HEK293 (cell line): ENCODE data around the gene ABTB2.

Experiments
- BCL11B ChIP-seq: fragments of 450-650 bp; formaldehyde crosslinking; IDR thresholded peaks from 2 replicates; pipeline ENCODE4 v1.5.1; 2016; ENCODE audit warnings: low read depth, missing biosample characterization, missing genetic modification characterization
- HOXD13 ChIP-seq: sonication (generic); formaldehyde crosslinking; IDR thresholded peaks from 2 replicates; pipeline ENCODE4 v1.8.0; 2022; ENCODE audit warnings: missing genetic modification reagents, borderline replicate concordance
- KLF10 ChIP-seq: fragments of 450-650 bp; IDR thresholded peaks from 2 replicates; pipeline ENCODE4 v1.5.1; 2018; ENCODE audit warnings: missing biosample characterization, mild to moderate bottlenecking, missing genetic modification characterization
- KLF16 ChIP-seq: fragments of 450-650 bp; formaldehyde crosslinking; IDR thresholded peaks from 2 replicates; pipeline ENCODE4 v1.5.1; 2017; ENCODE audit warnings: missing biosample characterization, missing genetic modification characterization
- KLF8 ChIP-seq: fragments of 450-650 bp; formaldehyde crosslinking; IDR thresholded peaks from 2 replicates; pipeline ENCODE4 v1.5.1; 2016; ENCODE audit warnings: missing biosample characterization, missing genetic modification characterization
- OSR2 ChIP-seq: fragments of 450-650 bp; formaldehyde crosslinking; IDR thresholded peaks from 2 replicates; pipeline ENCODE4 v1.5.1; 2016; ENCODE audit warnings: missing biosample characterization, missing genetic modification characterization
- PRDM4 ChIP-seq: fragments of 450-650 bp; formaldehyde crosslinking; IDR thresholded peaks from 2 replicates; pipeline ENCODE4 v1.5.1; 2017; ENCODE audit warnings: missing biosample characterization, missing genetic modification characterization
- SCRT2 ChIP-seq: fragments of 450-650 bp; formaldehyde crosslinking; IDR thresholded peaks from 2 replicates; pipeline ENCODE4 v1.5.1; 2016; ENCODE audit warnings: missing biosample characterization, missing genetic modification characterization
- SETDB1 ChIP-seq: IDR thresholded peaks from one replicate; pipeline ENCODE4 v1.6.1; 2017; ENCODE audit warnings: mild to moderate bottlenecking, low read length, moderate library complexity, mixed read lengths; ENCODE audit not compliant: insufficient read length
- SP2 ChIP-seq: fragments of 450-650 bp; formaldehyde crosslinking; IDR thresholded peaks from 2 replicates; pipeline ENCODE4 v1.5.1; 2016; ENCODE audit warnings: missing biosample characterization, missing genetic modification characterization
- YY1 ChIP-seq: fragments of 450-650 bp; formaldehyde crosslinking; IDR thresholded peaks from 2 replicates; pipeline ENCODE4 v1.5.1; 2018; ENCODE audit warnings: missing biosample characterization, missing genetic modification characterization
- ZBTB11 ChIP-seq: fragments of 450-650 bp; formaldehyde crosslinking; conservative IDR thresholded peaks from 2 replicates; pipeline ENCODE4 v1.5.1; 2016; ENCODE audit warnings: low read depth, missing biosample characterization, missing genetic modification characterization
- ZBTB21 ChIP-seq: fragments of 450-650 bp; formaldehyde crosslinking; IDR thresholded peaks from 2 replicates; pipeline ENCODE4 v1.5.1; 2017; ENCODE audit warnings: missing biosample characterization, missing genetic modification characterization
- ZFHX2 ChIP-seq: fragments of 450-650 bp; formaldehyde crosslinking; conservative IDR thresholded peaks from 2 replicates; pipeline ENCODE4 v1.5.1; 2016; ENCODE audit warnings: missing biosample characterization, missing genetic modification characterization
- ZFP3 ChIP-seq: fragments of 450-650 bp; formaldehyde crosslinking; IDR thresholded peaks from 2 replicates; pipeline ENCODE4 v1.5.1; 2016; ENCODE audit warnings: low read depth, missing biosample characterization, missing genetic modification characterization
- ZFP37 ChIP-seq: fragments of 450-650 bp; formaldehyde crosslinking; IDR thresholded peaks from 2 replicates; pipeline ENCODE4 v1.5.1; 2016; ENCODE audit warnings: missing biosample characterization, missing genetic modification characterization
- ZNF10 ChIP-seq: fragments of 450-650 bp; formaldehyde crosslinking; IDR thresholded peaks from 2 replicates; pipeline ENCODE4 v1.5.1; 2017; ENCODE audit warnings: missing biosample characterization, missing genetic modification characterization
- ZNF114 ChIP-seq: fragments of 450-650 bp; formaldehyde crosslinking; IDR thresholded peaks from 2 replicates; pipeline ENCODE4 v1.5.0; 2017; ENCODE audit warnings: missing biosample characterization, missing genetic modification characterization
- ZNF169 ChIP-seq: fragments of 450-650 bp; formaldehyde crosslinking; IDR thresholded peaks from 2 replicates; pipeline ENCODE4 v1.5.1; 2016; ENCODE audit warnings: missing biosample characterization, missing genetic modification characterization
- ZNF324 ChIP-seq: fragments of 450-650 bp; formaldehyde crosslinking; IDR thresholded peaks from 2 replicates; pipeline ENCODE4 v1.5.1; 2016; ENCODE audit warnings: missing biosample characterization, missing genetic modification characterization
- ZNF335 ChIP-seq: fragments of 450-650 bp; formaldehyde crosslinking; conservative IDR thresholded peaks from 2 replicates; pipeline ENCODE4 v1.5.1; 2016; ENCODE audit warnings: missing biosample characterization, missing genetic modification characterization
- ZNF341 ChIP-seq: fragments of 450-650 bp; formaldehyde crosslinking; IDR thresholded peaks from 2 replicates; pipeline ENCODE4; 2016; ENCODE audit warnings: low read depth, missing biosample characterization, missing genetic modification characterization
- ZNF366 ChIP-seq: fragments of 450-650 bp; formaldehyde crosslinking; conservative IDR thresholded peaks from 2 replicates; pipeline ENCODE4 v1.5.1; 2016; ENCODE audit warnings: missing biosample characterization, missing genetic modification characterization
- ZNF404 ChIP-seq: fragments of 450-650 bp; formaldehyde crosslinking; IDR thresholded peaks from 2 replicates; pipeline ENCODE4 v1.5.1; 2017; ENCODE audit warnings: missing biosample characterization, missing genetic modification characterization
- ZNF426 ChIP-seq: fragments of 450-650 bp; formaldehyde crosslinking; IDR thresholded peaks from 2 replicates; pipeline ENCODE4 v1.5.1; 2017; ENCODE audit warnings: missing biosample characterization, missing genetic modification characterization, mild to moderate bottlenecking, inconsistent platforms, moderate library complexity
- ZNF514 ChIP-seq: fragments of 450-650 bp; formaldehyde crosslinking; IDR thresholded peaks from 2 replicates; pipeline ENCODE4 v1.5.1; 2016; ENCODE audit warnings: missing biosample characterization, missing genetic modification characterization
- ZNF521 ChIP-seq: fragments of 450-650 bp; formaldehyde crosslinking; IDR thresholded peaks from 2 replicates; pipeline ENCODE4 v1.5.1; 2017; ENCODE audit warnings: missing biosample characterization, mild to moderate bottlenecking, missing genetic modification characterization
- ZNF530 ChIP-seq: fragments of 450-650 bp; formaldehyde crosslinking; IDR thresholded peaks from 2 replicates; pipeline ENCODE4 v1.5.1; 2016; ENCODE audit warnings: low read depth, missing biosample characterization, missing genetic modification characterization
- ZNF555 ChIP-seq: fragments of 450-650 bp; formaldehyde crosslinking; conservative IDR thresholded peaks from 2 replicates; pipeline ENCODE4 v1.5.1; 2017; ENCODE audit warnings: missing biosample characterization, mild to moderate bottlenecking, missing genetic modification characterization, inconsistent platforms
- ZNF621 ChIP-seq: fragments of 450-650 bp; formaldehyde crosslinking; IDR thresholded peaks from 2 replicates; pipeline ENCODE4 v1.5.1; 2017; ENCODE audit warnings: missing biosample characterization, missing genetic modification characterization
- ZNF624 ChIP-seq: fragments of 450-650 bp; formaldehyde crosslinking; IDR thresholded peaks from 2 replicates; pipeline ENCODE4 v1.5.1; 2017; ENCODE audit warnings: missing biosample characterization, missing genetic modification characterization
- ZNF639 ChIP-seq: fragments of 450-650 bp; formaldehyde crosslinking; IDR thresholded peaks from 2 replicates; pipeline ENCODE4 v1.5.1; 2016; ENCODE audit warnings: missing biosample characterization, missing genetic modification characterization
- ZNF660 ChIP-seq: fragments of 450-650 bp; IDR thresholded peaks from 2 replicates; pipeline ENCODE4 v1.5.1; 2018; ENCODE audit warnings: missing biosample characterization, mild to moderate bottlenecking, missing genetic modification characterization
- ZNF677 ChIP-seq: fragments of 450-650 bp; IDR thresholded peaks from 2 replicates; pipeline ENCODE4 v1.5.0; 2018; ENCODE audit warnings: missing biosample characterization, mild to moderate bottlenecking, missing genetic modification characterization, moderate library complexity
- ZNF791 ChIP-seq: fragments of 450-650 bp; formaldehyde crosslinking; IDR thresholded peaks from 2 replicates; pipeline ENCODE4 v1.5.1; 2016; ENCODE audit warnings: missing biosample characterization, missing genetic modification characterization
- ZNF843 ChIP-seq: fragments of 450-650 bp; formaldehyde crosslinking; IDR thresholded peaks from 2 replicates; pipeline ENCODE4 v1.5.1; 2016; ENCODE audit warnings: missing biosample characterization, missing genetic modification characterization

Gene ABTB2

GRCh38 chr11:34223021-34223813 is 134.6 kb downstream of the ABTB2 start (continued):
- peak; percentile 94 for TF ChIP-seq PRDM4 (tag by site-specific recombination)
- 0 out of 2 replicates have a peak, but pooled peaks have one; percentile 27 for TF ChIP-seq ZBTB11 (tag by site-specific recombination)
- TF ChIP-seq KLF8 (tag by site-specific recombination): peak; percentile 47; the same call in 1 of the 2 replicates
- TF ChIP-seq ZNF555 (tag by site-specific recombination): no peak
- TF ChIP-seq ZNF530 (tag by site-specific recombination): no peak
- TF ChIP-seq SETDB1: no peak
- TF ChIP-seq ZNF404: no peak
- TF ChIP-seq ZNF10 (tag by site-specific recombination): peak; percentile 58
- TF ChIP-seq ZNF426 (tag by site-specific recombination): no peak
- TF ChIP-seq KLF10 (tag by site-specific recombination): peak; percentile 69
- peak; percentile 89 for TF ChIP-seq ZNF335 (tag by site-specific recombination)
- no peak for TF ChIP-seq ZNF169 (tag by site-specific recombination)
- no peak for TF ChIP-seq ZNF677 (tag by site-specific recombination)
- no peak for TF ChIP-seq ZNF114 (tag by site-specific recombination)
- peak; percentile 95 for TF ChIP-seq OSR2 (tag by site-specific recombination)
- TF ChIP-seq ZNF521 (tag by site-specific recombination): no peak
- TF ChIP-seq SCRT2 (tag by site-specific recombination): peak; percentile 75
- TF ChIP-seq ZNF843 (tag by site-specific recombination): peak; percentile 98
- TF ChIP-seq ZNF639: peak; percentile 47
- TF ChIP-seq ZFHX2 (tag by site-specific recombination): peak; percentile 93
- TF ChIP-seq HOXD13 (CRISPR knock-in tag): peak; percentile 82; the same call in 1 of the 2 replicates
- TF ChIP-seq ZNF621 (tag by site-specific recombination): no peak
- TF ChIP-seq ZNF366 (tag by site-specific recombination): peak; percentile 89
- 0 out of 2 replicates have a peak, but pooled peaks have one; percentile 46 for TF ChIP-seq BCL11B (tag by site-specific recombination)
- peak; percentile 35; the same call in 1 of the 2 replicates for TF ChIP-seq ZNF324 (tag by site-specific recombination)
- 0 out of 2 replicates have a peak, but pooled peaks have one; percentile 20 for TF ChIP-seq ZBTB21 (tag by site-specific recombination)
- TF ChIP-seq ZFP37 (tag by site-specific recombination): 0 out of 2 replicates have a peak, but pooled peaks have one; percentile 52
- TF ChIP-seq YY1 (tag by site-specific recombination): no peak
- TF ChIP-seq ZNF791 (tag by site-specific recombination): no peak
- no peak for TF ChIP-seq ZNF624 (tag by site-specific recombination)
- TF ChIP-seq ZFP3 (tag by site-specific recombination): peak; percentile 49; the same call in 1 of the 2 replicates
- TF ChIP-seq KLF16: peak; percentile 41; the same call in 1 of the 2 replicates
- TF ChIP-seq ZNF341 (tag by site-specific recombination): peak; percentile 48
- no peak for TF ChIP-seq ZNF514 (tag by site-specific recombination)
- TF ChIP-seq SP2: no peak
- peak; percentile 92 for TF ChIP-seq ZNF660
